Hepatocyte (in vitro differentiated cells): ENCODE data around the gene SNAI3. TPM values are rescaled to one million over a fixed set of nuclear protein-coding genes. Genes with fewer than 3 reads are reported as not detected.

Experiments used
- DNase-seq: peaks from one replicate; pipeline ENCODE4 v3.0.0-alpha.2; 2016; ENCODE audit warnings: low spot score
- H2AFZ ChIP-seq: fragments of 200-600 bp; sonication (generic); 2 replicates; pipeline ENCODE4 v1.6.0; 2016; ENCODE audit warnings: antibody characterized with exemption, mild to moderate bottlenecking
- H3K27ac ChIP-seq: fragments of 200-600 bp; sonication (generic); 2 replicates; pipeline ENCODE4 v1.5.1; 2016; ENCODE audit warnings: mild to moderate bottlenecking
- H3K27me3 ChIP-seq: fragments of 200-600 bp; sonication (generic); 2 replicates; pipeline ENCODE4 v1.6.1; 2016
- H3K36me3 ChIP-seq: fragments of 200-600 bp; sonication (generic); replicated peaks from 2 replicates; pipeline ENCODE4 v1.5.1; 2016; ENCODE audit warnings: low read depth; ENCODE audit not compliant: insufficient read depth
- H3K4me1 ChIP-seq: fragments of 200-600 bp; sonication (generic); 2 replicates; pipeline ENCODE4 v1.5.1; 2016; ENCODE audit warnings: mild to moderate bottlenecking, moderate library complexity; ENCODE audit not compliant: insufficient read depth
- H3K4me2 ChIP-seq: fragments of 200-600 bp; sonication (generic); 2 replicates; pipeline ENCODE4 v1.6.0; 2016
- H3K4me3 ChIP-seq: fragments of 200-600 bp; sonication (generic); 2 replicates; pipeline ENCODE4 v1.5.1; 2016; ENCODE audit warnings: mild to moderate bottlenecking
- H3K79me2 ChIP-seq: fragments of 200-600 bp; sonication (generic); 2 replicates; pipeline ENCODE4 v1.6.0; 2017; ENCODE audit warnings: mild to moderate bottlenecking
- H3K9me2 ChIP-seq: fragments of 200-600 bp; sonication (generic); replicated peaks from 2 replicates; pipeline ENCODE4 v1.6.0; 2017; ENCODE audit warnings: mild to moderate bottlenecking; ENCODE audit not compliant: insufficient read depth
- H3K9me3 ChIP-seq: fragments of 200-600 bp; sonication (generic); 2 replicates; pipeline ENCODE4 v1.5.1; 2016; ENCODE audit warnings: low read depth, mild to moderate bottlenecking
- H4K20me1 ChIP-seq: fragments of 200-600 bp; sonication (generic); 2 replicates; pipeline ENCODE4 v1.6.0; 2016; ENCODE audit warnings: mild to moderate bottlenecking; ENCODE audit not compliant: insufficient read depth, poor library complexity, severe bottlenecking
- EZH2 ChIP-seq: fragments of 200-600 bp; sonication (generic); IDR thresholded peaks from 2 replicates; pipeline ENCODE4 v1.6.1; 2016; ENCODE audit warnings: antibody characterized with exemption, mild to moderate bottlenecking, borderline replicate concordance
- EZH2phosphoT487 ChIP-seq: fragments of 200-600 bp; sonication (generic); IDR thresholded peaks from one replicate; pipeline ENCODE4 v1.6.1; 2018; ENCODE audit warnings: antibody characterized with exemption, mild to moderate bottlenecking, low read depth, moderate library complexity; ENCODE audit not compliant: unreplicated experiment, severe bottlenecking
- WGBS: methylation state at CpG from one replicate; pipeline ENCODE4 v1.1.6; 2016; ENCODE audit warnings: low lambda C conversion rate; ENCODE audit errors: missing lambda C conversion rate; 5-methylcytosine and 5-hydroxymethylcytosine counted together
- polyA plus RNA-seq: library from polyadenylated mRNA; unstranded; fragments of >200 nt; fragmentation: Nextera tagmentation; extraction: Ambion mirVana; gene quantifications from 2 replicates; pipeline ENCODE4 v1.2.1, GENCODE V29; 2016
- total RNA-seq: library from RNA; depleted of rRNA; stranded (reverse); fragments of >200 nt; gene quantifications from 2 replicates; pipeline ENCODE4 v1.2.3, GENCODE V29; 2014
- TF ChIP-seq, protein P1 (sequence below): fragments of 200-600 bp; sonication (generic); IDR thresholded peaks from 2 replicates; pipeline ENCODE4 v1.5.1; 2016; ENCODE audit warnings: antibody characterized with exemption, mild to moderate bottlenecking; ENCODE audit not compliant: poor library complexity

SNAI3 gene
- total and polyA plus RNA-seq, 2 experiments from 2014 or later: 1.7 to 5.0 TPM

DNA sequence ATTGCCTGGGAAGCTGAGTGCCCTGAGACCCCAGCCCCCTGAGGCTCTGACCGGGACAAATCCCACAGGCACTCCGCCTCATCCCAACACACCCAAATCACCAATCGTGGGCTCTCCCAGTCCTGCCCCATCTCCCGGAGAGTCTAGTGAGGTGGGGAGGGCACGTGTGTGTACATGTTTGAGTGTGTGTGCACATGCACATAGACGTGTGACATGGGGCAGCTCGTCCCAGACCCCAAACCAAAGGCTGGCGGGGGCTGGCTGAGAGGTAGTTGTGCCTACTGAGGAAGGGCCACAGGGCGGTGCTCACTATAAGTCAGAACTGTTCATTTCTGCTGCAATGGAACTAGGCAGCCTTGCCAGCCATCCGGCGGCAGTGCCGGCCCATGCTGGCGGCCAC is 8.6 kb downstream of the SNAI3 start:
- Histone ChIP-seq H3K9me2 (no peaks in the 10 kb centered on the region), H3K4me1 (no peaks in the 10 kb centered on the region), H4K20me1 (no peaks in the 10 kb centered on the region), H3K36me3 (no peaks in the 10 kb centered on the region), H3K27me3 (no peaks in the 10 kb centered on the region), H3K27ac (no peak overlapping the region), H3K4me3 (no peak overlapping the region), H3K9me3 (no peaks in the 10 kb centered on the region), H3K79me2 (no peaks in the 10 kb centered on the region), H3K4me2 (no peak overlapping the region), H2AFZ (no peak overlapping the region)
- 88% methylated on average over 13 of the region's 13 CpGs for WGBS
- no peak for DNase-seq
- TF ChIP-seq, protein P1, sequence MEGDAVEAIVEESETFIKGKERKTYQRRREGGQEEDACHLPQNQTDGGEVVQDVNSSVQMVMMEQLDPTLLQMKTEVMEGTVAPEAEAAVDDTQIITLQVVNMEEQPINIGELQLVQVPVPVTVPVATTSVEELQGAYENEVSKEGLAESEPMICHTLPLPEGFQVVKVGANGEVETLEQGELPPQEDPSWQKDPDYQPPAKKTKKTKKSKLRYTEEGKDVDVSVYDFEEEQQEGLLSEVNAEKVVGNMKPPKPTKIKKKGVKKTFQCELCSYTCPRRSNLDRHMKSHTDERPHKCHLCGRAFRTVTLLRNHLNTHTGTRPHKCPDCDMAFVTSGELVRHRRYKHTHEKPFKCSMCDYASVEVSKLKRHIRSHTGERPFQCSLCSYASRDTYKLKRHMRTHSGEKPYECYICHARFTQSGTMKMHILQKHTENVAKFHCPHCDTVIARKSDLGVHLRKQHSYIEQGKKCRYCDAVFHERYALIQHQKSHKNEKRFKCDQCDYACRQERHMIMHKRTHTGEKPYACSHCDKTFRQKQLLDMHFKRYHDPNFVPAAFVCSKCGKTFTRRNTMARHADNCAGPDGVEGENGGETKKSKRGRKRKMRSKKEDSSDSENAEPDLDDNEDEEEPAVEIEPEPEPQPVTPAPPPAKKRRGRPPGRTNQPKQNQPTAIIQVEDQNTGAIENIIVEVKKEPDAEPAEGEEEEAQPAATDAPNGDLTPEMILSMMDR: no peak
- TF ChIP-seq EZH2phosphoT487 (no peak), EZH2 (no peak)

DNA sequence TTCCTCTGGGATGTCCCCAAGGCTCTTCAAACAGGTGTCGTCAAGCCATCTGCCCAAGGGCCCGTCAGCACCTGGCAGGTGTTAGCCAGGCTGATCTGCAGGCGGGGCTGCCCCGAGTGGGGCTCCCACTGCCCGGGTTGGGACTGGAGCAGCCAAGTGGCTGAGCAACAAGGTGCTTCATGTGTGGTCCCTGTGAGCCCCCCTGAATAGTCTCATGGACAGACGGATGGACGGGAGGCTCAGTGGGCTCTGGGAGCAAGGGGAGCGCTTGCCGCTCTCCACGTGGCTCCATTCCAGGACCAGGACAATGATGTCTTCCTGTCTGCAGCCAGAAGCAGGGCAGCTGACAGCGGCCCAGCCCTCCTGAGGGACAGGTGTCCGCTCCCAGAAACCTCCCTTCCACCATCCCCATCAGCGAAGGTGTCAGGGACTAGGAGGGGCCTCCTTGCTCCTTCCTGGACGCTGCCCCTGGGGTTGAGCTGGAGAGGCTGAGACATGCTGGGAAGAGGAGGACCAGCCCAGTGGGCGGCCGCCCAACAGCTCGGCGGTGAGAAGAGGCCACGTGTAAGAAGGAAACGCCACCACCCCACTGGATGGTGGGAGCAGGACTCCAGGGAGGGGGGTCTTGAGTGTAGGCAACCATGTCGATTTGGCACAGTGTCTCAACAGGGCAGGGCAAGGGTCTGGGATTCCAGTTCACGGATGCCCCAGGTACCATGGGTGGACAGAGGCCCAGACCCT is 9.6 kb downstream of the SNAI3 start:
- H3K4me1 ChIP-seq: no peaks in the 10 kb centered on the region
- TF ChIP-seq, protein P1: no peak
- no peak for TF ChIP-seq EZH2
- no peak for TF ChIP-seq EZH2phosphoT487
- no peaks in the 10 kb centered on the region for H3K79me2 ChIP-seq
- no peak overlapping the region for H3K4me2 ChIP-seq
- H3K9me2 ChIP-seq: no peaks in the 10 kb centered on the region
- H3K36me3 ChIP-seq: no peaks in the 10 kb centered on the region
- WGBS: 93% methylated on average over 22 of the region's 22 CpGs
- H3K9me3 ChIP-seq: no peaks in the 10 kb centered on the region
- no peak for DNase-seq
- H3K27me3 ChIP-seq: no peaks in the 10 kb centered on the region
- no peaks in the 10 kb centered on the region for H4K20me1 ChIP-seq
- no peak overlapping the region for H2AFZ ChIP-seq
- no peak overlapping the region for H3K4me3 ChIP-seq
- no peak overlapping the region for H3K27ac ChIP-seq

DNA sequence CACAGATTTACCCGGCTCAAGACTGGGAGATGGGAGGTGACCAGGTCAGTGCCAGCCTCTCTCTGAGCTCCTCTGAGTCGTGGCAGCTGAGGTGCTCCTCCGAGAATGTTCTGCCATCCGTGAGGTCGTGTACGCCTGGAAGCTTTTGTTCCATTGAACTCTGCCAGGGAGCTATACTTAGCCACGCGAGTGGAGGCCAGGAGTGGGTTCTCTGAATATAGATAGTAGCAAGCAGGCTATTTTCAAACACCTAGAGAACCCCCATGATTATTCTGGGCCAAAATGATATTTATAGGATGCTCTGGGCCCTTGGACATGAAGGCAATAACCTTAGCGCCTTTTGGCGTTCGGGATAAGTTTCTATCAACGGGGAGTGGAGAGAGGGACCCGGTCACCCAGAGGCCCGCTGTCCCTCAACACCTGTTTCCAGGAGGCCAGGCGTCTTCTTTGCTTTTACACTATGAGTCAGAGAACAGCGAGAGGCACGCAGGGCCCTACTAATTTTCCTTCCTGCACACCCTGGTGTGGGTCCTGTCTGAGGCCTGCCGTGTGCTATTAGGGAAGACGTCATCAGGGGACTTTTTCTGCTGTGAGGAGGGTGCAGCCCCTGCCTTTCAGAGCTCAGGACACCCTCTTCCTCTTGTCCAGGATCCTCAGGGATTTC is 12.5 kb downstream of the SNAI3 start:
- TF ChIP-seq EZH2phosphoT487: no peak
- TF ChIP-seq, protein P1: no peak
- TF ChIP-seq EZH2: no peak
- H3K4me1 ChIP-seq: no peaks in the 10 kb centered on the region
- H3K4me2 ChIP-seq: no peak overlapping the region
- H3K9me3 ChIP-seq: no peaks in the 10 kb centered on the region
- H3K27me3 ChIP-seq: no peaks in the 10 kb centered on the region
- H3K9me2 ChIP-seq: no peaks in the 10 kb centered on the region
- H3K36me3 ChIP-seq: no peaks in the 10 kb centered on the region
- no peak overlapping the region for H3K4me3 ChIP-seq
- H4K20me1 ChIP-seq: no peaks in the 10 kb centered on the region
- no peak overlapping the region for H3K27ac ChIP-seq
- no peak for DNase-seq
- H3K79me2 ChIP-seq: no peaks in the 10 kb centered on the region
- 95% methylated on average over 19 of the region's 19 CpGs for WGBS
- H2AFZ ChIP-seq: no peak overlapping the region
